ENCODE data around the gene ARHGEF12. TPM values are rescaled to one million over a fixed set of nuclear protein-coding genes. Genes with fewer than 3 reads are reported as not detected.

Gene ARHGEF12
- total and polyA plus RNA-seq, 2 experiments from 2014 or later: 9.0 to 38.9 TPM

GRCh38 chr11:120489799-120490198 lies 153.6 kb downstream of the ARHGEF12 start:
- no peak overlapping the region for H3K27ac Mint-ChIP-seq
- Histone ChIP-seq H3K4me2 (no peak overlapping the region), H4K20me1 (replicated peaks; ENCODE audit: insufficient read depth) (no peaks in the 10 kb centered on the region), H3K27ac (ENCODE audit: low read depth) (no peak overlapping the region), H3K4me3 (no peak overlapping the region), H3K27me3 (ENCODE audit: insufficient read depth) (no peaks in the 10 kb centered on the region), H2AFZ (no peak overlapping the region), H3K36me3 (ENCODE audit: insufficient read depth) (no peaks in the 10 kb centered on the region), H3F3A (replicated peaks; ENCODE audit: low read depth) (no peaks in the 10 kb centered on the region), H3K4me1 (ENCODE audit: insufficient read depth) (no peaks in the 10 kb centered on the region), H3K79me2 (replicated peaks; ENCODE audit: insufficient read depth) (no peaks in the 10 kb centered on the region), H3K9me2 (ENCODE audit: insufficient read depth) (no peaks in the 10 kb centered on the region)
- peaks cover 6% of the 10 kb centered on the region; the same call in 2 of the 3 replicates for H3K36me3 Mint-ChIP-seq (ENCODE audit: low read depth)
- ATAC-seq: no peak
- DNase-seq (ENCODE audit: low spot score): no peak
- H3K4me1 Mint-ChIP-seq: peaks cover 14% of the 10 kb centered on the region; the same call in 2 of the 3 replicates
- peaks cover 7% of the 10 kb centered on the region for H3K27me3 Mint-ChIP-seq (ENCODE audit: insufficient read depth, low read depth, poor library complexity)
- no peak overlapping the region for H3K4me3 Mint-ChIP-seq
- H3K9me3 Mint-ChIP-seq: no peaks in the 10 kb centered on the region
- TF ChIP-seq POLR2AphosphoS5 (IDR thresholded peaks at IDR 0.05; ENCODE audit: low read depth) (no peak), EZH2phosphoT487 (IDR thresholded peaks at IDR 0.05; ENCODE audit: unreplicated experiment) (no peak), JUNB (IDR thresholded peaks at IDR 0.05; ENCODE audit: unreplicated experiment) (no peak), STAT1 (IDR thresholded peaks at IDR 0.05; ENCODE audit: unreplicated experiment) (no peak), CTCF (conservative IDR thresholded peaks at IDR 0.05; ENCODE audit: low read depth in 2 of 2) (no peak)
- TF ChIP-seq, protein P1, sequence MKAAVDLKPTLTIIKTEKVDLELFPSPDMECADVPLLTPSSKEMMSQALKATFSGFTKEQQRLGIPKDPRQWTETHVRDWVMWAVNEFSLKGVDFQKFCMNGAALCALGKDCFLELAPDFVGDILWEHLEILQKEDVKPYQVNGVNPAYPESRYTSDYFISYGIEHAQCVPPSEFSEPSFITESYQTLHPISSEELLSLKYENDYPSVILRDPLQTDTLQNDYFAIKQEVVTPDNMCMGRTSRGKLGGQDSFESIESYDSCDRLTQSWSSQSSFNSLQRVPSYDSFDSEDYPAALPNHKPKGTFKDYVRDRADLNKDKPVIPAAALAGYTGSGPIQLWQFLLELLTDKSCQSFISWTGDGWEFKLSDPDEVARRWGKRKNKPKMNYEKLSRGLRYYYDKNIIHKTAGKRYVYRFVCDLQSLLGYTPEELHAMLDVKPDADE (IDR thresholded peaks at IDR 0.05): no peak
- TF ChIP-seq, protein P2, sequence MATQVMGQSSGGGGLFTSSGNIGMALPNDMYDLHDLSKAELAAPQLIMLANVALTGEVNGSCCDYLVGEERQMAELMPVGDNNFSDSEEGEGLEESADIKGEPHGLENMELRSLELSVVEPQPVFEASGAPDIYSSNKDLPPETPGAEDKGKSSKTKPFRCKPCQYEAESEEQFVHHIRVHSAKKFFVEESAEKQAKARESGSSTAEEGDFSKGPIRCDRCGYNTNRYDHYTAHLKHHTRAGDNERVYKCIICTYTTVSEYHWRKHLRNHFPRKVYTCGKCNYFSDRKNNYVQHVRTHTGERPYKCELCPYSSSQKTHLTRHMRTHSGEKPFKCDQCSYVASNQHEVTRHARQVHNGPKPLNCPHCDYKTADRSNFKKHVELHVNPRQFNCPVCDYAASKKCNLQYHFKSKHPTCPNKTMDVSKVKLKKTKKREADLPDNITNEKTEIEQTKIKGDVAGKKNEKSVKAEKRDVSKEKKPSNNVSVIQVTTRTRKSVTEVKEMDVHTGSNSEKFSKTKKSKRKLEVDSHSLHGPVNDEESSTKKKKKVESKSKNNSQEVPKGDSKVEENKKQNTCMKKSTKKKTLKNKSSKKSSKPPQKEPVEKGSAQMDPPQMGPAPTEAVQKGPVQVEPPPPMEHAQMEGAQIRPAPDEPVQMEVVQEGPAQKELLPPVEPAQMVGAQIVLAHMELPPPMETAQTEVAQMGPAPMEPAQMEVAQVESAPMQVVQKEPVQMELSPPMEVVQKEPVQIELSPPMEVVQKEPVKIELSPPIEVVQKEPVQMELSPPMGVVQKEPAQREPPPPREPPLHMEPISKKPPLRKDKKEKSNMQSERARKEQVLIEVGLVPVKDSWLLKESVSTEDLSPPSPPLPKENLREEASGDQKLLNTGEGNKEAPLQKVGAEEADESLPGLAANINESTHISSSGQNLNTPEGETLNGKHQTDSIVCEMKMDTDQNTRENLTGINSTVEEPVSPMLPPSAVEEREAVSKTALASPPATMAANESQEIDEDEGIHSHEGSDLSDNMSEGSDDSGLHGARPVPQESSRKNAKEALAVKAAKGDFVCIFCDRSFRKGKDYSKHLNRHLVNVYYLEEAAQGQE (IDR thresholded peaks at IDR 0.05; ENCODE audit: unreplicated experiment): no peak

DNA sequence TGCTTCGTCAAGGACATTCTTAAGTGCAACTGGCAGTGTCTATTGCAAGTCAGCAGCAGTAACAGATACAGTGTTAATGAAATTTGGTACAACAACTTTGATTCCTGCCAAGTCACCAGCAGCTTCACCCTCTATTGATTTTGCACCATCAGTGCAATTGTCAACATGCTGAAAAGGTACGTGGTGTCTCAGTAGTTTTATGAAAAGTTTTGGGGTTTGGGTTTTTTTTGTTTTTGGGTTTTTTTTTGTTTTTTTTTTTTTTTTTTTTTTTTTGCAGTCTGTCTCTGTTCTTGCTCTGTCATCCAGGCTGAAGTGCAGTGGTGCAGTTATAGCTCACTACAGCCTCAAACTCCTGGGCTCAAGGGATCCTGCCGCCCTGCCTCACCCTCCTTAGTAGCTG lies 156.3 kb downstream of the ARHGEF12 start:
- peaks cover 28% of the 10 kb centered on the region for H3K4me1 Mint-ChIP-seq
- no peaks in the 10 kb centered on the region for H3K36me3 ChIP-seq (ENCODE audit: insufficient read depth)
- no peaks in the 10 kb centered on the region for H3F3A ChIP-seq (replicated peaks; ENCODE audit: low read depth)
- no peaks in the 10 kb centered on the region for H3K79me2 ChIP-seq (replicated peaks; ENCODE audit: insufficient read depth)
- no peak for ATAC-seq
- DNase-seq (ENCODE audit: low spot score): no peak
- H3K27me3 Mint-ChIP-seq (ENCODE audit: insufficient read depth, low read depth, poor library complexity): peaks cover 6% of the 10 kb centered on the region
- no peak overlapping the region for H3K4me2 ChIP-seq
- no peaks in the 10 kb centered on the region for H3K27me3 ChIP-seq (ENCODE audit: insufficient read depth)
- H3K4me3 Mint-ChIP-seq: no peak overlapping the region
- no peaks in the 10 kb centered on the region for H4K20me1 ChIP-seq (replicated peaks; ENCODE audit: insufficient read depth)
- TF ChIP-seq EZH2phosphoT487 (IDR thresholded peaks at IDR 0.05; ENCODE audit: unreplicated experiment): no peak
- no peak overlapping the region for H3K27ac ChIP-seq (ENCODE audit: low read depth)
- no peak overlapping the region for H3K4me3 ChIP-seq
- no peaks in the 10 kb centered on the region for H3K9me3 Mint-ChIP-seq
- H2AFZ ChIP-seq: no peak overlapping the region
- H3K9me2 ChIP-seq (ENCODE audit: insufficient read depth): no peaks in the 10 kb centered on the region
- no peaks in the 10 kb centered on the region; the same call in 1 of the 2 replicates for H3K4me1 ChIP-seq (ENCODE audit: insufficient read depth)
- no peaks in the 10 kb centered on the region for H3K36me3 Mint-ChIP-seq (ENCODE audit: low read depth)
- H3K27ac Mint-ChIP-seq: no peak overlapping the region
